ENCODE data around the gene SLIT3.
"Not testable (repeated sequence)": the region's sequence is repeated elsewhere in the genome, so short reads cannot be mapped to it uniquely, and the experiment has no call there.

The SLIT3 gene

GRCh38 chr5:168663276-168664004, 637.5 kb downstream of the SLIT3 start:
- no peak for DNase-seq (ENCODE audit: low read depth in 1 of 2, low spot score in 1 of 2)

GRCh38 chr5:168661593-168662485, 639.1 kb downstream of the SLIT3 start:
- no peak for DNase-seq (ENCODE audit: low read depth in 1 of 2, low spot score in 1 of 2)

GRCh38 chr5:168660691-168661090, 640.2 kb downstream of the SLIT3 start:
- DNase-seq (ENCODE audit: low read depth in 1 of 2, low spot score in 1 of 2) = no peak

DNA sequence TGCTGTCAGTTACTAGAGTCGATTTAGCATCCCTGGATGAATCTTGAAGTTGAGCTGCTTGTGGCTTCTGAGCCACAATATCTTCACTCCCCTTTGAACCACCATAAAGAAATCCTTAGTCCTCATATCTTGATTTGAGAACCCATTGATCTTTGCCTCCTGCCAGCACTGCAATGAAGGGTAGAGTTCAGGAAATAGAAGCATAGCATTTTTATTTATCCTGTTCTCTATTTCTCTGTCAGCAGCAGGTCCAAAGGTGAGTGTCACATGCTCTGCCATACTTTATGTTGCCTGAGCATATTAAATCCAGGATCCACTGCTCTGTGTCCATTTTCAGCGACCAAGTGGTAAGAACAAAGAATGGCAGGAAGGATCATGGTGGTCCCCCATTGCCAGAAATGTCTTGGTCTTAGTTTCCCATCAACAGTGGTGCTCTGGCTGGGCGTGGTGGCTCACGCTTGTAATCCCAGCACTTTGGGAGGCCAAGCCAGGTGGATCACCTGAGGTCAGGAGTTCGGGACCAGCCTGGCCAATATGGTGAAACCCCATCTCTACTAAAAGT, 641.6 kb downstream of the SLIT3 start:
- DNase-seq (ENCODE audit: low read depth in 1 of 2, low spot score in 1 of 2) = no peak

DNA sequence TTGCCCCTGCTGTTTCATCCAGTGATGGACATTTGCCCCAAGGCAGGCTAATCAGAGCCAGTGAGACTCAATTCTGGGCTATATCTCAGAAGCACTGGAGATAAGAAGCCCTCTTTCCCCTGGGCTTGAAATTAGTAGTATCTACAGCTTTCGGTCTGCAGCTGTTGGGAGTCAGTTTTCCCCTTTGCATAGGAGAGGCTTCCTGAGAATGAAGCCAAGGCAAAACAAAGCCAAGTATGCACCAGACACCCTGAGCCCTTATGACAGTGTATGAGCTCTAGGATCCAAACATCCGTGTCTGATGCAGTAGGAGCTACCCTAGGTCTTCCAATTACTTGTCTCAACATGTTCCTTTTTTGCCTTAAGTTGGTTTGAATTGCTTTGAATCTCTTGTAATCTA, 642.5 kb downstream of the SLIT3 start:
- DNase-seq (ENCODE audit: low read depth in 1 of 2, low spot score in 1 of 2) = no peak

- DNase-seq (ENCODE audit: low read depth in 1 of 2, low spot score in 1 of 2) = no peak
These were observed 644.3 kb downstream of the SLIT3 start for GRCh38 chr5:168656633-168657032.

DNA sequence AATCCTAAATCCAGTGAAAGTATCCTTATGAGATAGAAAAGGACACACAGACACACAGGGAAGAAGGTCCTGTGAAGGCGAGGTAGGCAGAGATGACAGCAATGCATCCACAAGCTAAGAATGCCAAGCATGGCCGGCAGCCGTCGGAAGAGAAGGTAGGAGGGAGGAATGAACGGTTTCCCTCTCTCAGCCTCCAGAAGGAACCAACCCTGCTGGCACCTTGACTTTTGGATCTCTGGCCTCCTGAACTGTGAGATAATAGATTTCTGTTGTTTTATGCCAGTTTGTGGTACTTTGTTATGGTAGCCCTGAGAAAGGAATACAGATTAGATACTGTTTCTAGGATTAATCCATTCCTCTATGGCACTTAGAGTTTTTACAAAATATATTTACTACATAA, 645.6 kb downstream of the SLIT3 start:
- no peak for DNase-seq (ENCODE audit: low read depth in 1 of 2, low spot score in 1 of 2)

DNA sequence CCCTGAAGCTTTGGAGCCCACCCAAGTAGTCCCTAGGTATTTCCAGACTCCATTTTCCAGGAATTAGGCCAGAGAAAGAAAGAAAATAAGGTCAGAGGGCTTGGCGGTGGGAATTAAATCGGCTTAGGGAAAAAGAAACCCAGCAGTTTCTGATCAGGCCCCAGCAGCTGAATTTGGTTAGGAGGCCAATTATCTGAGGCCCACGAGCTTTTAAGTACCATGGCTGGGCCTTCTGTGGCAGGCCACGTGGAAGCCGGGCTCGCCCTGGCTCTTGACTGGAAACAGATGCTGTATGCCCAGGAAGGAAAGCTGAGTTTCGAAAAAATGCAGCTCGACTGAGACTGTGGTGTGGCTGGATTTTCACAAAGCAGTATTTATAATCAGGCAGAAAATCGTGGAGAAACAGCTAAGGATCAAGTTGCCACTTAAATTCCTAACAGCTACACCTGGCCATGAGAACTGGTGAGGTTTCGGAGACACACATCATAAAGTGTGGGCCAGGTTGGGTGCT, 646.7 kb downstream of the SLIT3 start:
- no peak for DNase-seq (ENCODE audit: low read depth in 1 of 2, low spot score in 1 of 2)

- no peak for DNase-seq (ENCODE audit: low read depth in 1 of 2, low spot score in 1 of 2)
These were observed 647.3 kb downstream of the SLIT3 start for GRCh38 chr5:168653626-168654025.

- DNase-seq (ENCODE audit: low read depth in 1 of 2, low spot score in 1 of 2) = no peak
These were observed 649.3 kb downstream of the SLIT3 start for GRCh38 chr5:168651648-168652047.

DNA sequence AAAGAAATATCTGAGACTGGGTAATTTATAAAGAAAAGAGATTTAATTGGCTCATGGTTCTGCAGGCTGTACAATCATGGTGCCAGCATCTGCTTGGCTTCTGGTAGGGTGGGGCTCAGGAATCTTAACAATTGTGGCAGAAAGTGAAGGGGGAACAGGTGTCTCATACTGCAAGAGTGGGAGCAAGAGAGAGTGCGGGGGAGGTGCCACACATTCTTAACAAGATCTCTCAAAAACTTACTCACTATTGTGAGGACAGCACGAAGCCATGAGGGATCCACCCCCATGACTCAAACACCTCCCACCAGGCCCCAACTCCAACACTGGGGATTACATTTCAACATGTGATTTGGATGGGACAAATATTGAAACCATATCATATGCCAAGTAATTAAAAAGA, 651.6 kb downstream of the SLIT3 start:
- DNase-seq (ENCODE audit: low read depth in 1 of 2, low spot score in 1 of 2) = no peak

GRCh38 chr5:168648576-168648975, 652.4 kb downstream of the SLIT3 start:
- no peak for DNase-seq (ENCODE audit: low read depth in 1 of 2, low spot score in 1 of 2)

- no peak for DNase-seq (ENCODE audit: low read depth in 1 of 2, low spot score in 1 of 2)
These were observed 652.9 kb downstream of the SLIT3 start for GRCh38 chr5:168648016-168648415.

DNA sequence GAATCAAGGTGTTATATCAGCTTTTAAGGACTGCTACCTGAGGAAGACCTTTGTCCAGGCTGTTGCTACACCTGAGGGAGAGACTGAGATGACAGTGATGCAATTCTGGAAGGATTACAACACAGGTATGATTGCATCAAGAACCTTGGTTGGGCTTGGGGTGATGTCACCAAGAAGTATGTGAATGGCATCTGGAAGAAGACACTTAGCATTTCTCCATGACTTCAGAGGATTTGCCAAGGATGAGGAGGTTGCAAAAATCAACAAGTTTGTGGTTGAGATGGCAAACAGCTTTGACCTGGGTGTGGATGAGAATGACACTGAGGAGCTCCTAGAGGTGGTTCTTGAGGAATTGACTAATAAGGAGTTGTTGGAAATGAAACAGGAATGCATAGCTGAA, 653.9 kb downstream of the SLIT3 start:
- DNase-seq (ENCODE audit: low read depth in 1 of 2, low spot score in 1 of 2) = no peak

DNA sequence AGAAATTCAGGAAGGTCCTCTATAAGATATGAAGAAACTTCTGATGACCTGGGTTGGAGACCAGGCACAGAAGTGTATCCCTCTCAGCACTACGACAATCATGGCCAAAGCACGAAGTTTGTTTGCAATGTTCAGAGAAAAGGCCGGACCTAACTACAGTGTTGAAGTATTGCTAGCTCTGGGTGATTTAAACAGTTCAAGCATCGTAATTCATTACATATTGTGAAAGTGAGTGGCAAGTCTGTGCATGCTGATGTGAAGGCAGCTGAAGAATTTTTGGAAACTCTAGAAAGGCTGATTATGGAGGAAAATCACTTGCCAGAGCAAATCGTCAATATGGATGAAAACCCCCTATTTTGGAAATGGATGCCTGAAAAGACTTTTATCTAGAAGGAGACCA, 654.6 kb downstream of the SLIT3 start:
- DNase-seq (ENCODE audit: low read depth in 1 of 2, low spot score in 1 of 2) = no peak

- DNase-seq (ENCODE audit: low read depth in 1 of 2, low spot score in 1 of 2) = no peak
These were observed 655.7 kb downstream of the SLIT3 start for GRCh38 chr5:168645195-168645594.

DNA sequence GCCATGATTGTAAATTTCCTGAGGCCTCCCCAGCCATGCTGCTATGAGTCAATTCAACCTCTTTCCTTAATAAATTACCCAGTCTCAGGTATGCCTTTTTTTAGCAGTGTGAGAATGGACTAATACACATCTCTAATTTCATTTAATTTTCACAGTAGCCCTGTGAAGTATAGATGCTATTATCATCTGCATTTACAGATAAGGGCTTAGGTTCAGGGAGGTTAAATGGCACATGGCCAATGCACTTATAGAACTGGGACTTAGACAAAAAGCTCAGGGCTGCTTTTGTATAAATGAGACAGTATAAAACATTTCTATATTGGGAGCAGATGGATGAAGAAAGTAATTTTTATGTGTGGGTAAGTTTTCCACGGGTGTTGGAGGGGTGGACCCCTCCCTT, 658.9 kb downstream of the SLIT3 start:
- DNase-seq (ENCODE audit: low read depth in 1 of 2, low spot score in 1 of 2) = no peak

DNA sequence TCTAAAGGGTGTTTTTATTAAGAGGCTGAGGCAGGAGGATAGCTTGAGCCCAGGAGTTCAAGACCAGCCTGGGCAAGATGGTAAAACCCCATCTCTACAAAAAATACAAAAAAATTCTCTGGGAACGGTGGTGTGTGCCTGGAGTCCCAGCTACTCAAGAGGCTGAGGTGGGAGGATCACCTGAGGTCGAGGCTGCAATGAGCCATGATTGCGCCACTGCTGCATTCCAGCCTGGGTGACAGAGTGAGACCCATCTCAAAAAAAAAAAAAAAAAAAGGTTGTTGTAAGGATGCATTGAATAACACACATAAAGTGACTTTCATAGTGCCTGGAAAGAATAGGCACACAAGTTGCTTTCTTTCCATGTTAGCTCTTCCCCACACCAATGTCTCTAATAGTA, 662.1 kb downstream of the SLIT3 start:
- not testable (repeated sequence) for DNase-seq (ENCODE audit: low read depth in 1 of 2, low spot score in 1 of 2)

DNA sequence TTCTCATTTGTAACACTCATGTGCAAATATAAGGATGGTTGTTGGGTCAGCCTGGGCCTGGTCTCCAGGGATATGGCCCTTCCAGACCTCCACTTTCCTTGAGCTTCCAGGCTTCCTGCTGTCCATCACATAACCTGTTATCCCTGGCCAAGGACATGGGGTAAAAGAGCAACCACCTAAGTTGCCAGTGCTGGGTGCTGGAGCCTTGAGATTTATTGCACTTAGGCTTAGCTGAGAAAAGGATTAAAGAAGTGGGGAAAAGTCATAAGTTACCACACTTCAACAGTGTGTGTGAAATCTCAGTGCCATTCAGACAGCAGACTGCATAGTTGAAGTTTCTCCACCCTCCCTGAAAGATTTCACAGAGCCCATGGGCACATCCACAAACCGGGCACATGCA, 663.1 kb downstream of the SLIT3 start:
- DNase-seq (ENCODE audit: low read depth in 1 of 2, low spot score in 1 of 2) = no peak

GRCh38 chr5:168637281-168637680, 663.7 kb downstream of the SLIT3 start:
- DNase-seq (ENCODE audit: low read depth in 1 of 2, low spot score in 1 of 2) = no peak

DNA sequence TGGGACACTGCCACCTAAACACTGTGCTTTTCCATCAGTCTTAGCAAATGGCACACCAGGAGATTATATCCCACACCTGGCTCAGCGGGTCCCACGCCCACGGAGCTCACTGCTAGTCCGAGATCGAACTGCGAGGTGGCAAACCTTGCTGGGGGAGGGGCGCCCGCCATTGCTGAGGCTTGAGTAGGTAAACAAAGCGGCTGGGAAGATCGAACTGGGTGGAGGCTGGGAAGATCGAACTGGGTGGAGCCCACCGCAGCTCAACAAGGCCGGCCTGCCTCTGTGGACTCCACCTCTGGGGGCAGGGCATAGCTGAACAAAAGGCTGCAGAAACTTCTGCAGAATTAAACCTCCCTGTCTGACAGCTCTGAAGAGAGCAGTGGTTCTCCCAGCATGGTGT, 670.0 kb downstream of the SLIT3 start:
- DNase-seq (ENCODE audit: low read depth in 1 of 2, low spot score in 1 of 2) = not testable (repeated sequence)

GRCh38 chr5:168624850-168625364, 676.0 kb downstream of the SLIT3 start:
- DNase-seq (ENCODE audit: low read depth in 1 of 2, low spot score in 1 of 2) = no peak

Data from activated T-helper 1 cell treated with anti-CD3 and anti-CD28 coated beads, Interleukin-2, amount 50 U/mL, for 16 hours (primary cell).